OCI-LY1 (cell line): ENCODE data around the gene RAE1.

Source experiments
- H2AFZ ChIP-seq: fragments of 200-600 bp; sonication (generic), shearing (Covaris generic); 2 replicates; pipeline ENCODE4 v1.6.0; 2014; ENCODE audit warnings: antibody characterized with exemption, mild to moderate bottlenecking, low read length
- H3F3A ChIP-seq: fragments of 200-600 bp; sonication (generic), shearing (Covaris generic); 2 replicates; pipeline ENCODE4 v1.6.0; 2014; ENCODE audit warnings: mild to moderate bottlenecking, antibody characterized with exemption, low read length, moderate library complexity; ENCODE audit not compliant: insufficient read depth
- H3K27ac ChIP-seq: fragments of 200-600 bp; sonication (generic); 2 replicates; pipeline ENCODE4 v1.5.1; 2014; ENCODE audit warnings: low read length, mixed run types, mild to moderate bottlenecking, low read depth; ENCODE audit not compliant: poor library complexity, severe bottlenecking
- H3K27me3 ChIP-seq: fragments of 200-600 bp; sonication (generic); 2 replicates; pipeline ENCODE4 v1.6.0; 2014; ENCODE audit warnings: antibody characterized with exemption, mild to moderate bottlenecking, low read length, moderate library complexity; ENCODE audit not compliant: insufficient read depth
- H3K36me3 ChIP-seq: fragments of 200-600 bp; sonication (generic); 2 replicates; pipeline ENCODE4 v1.6.1; 2014; ENCODE audit warnings: mild to moderate bottlenecking, antibody characterized with exemption, low read length, moderate library complexity, mixed read lengths; ENCODE audit not compliant: insufficient read depth
- H3K4me1 ChIP-seq: fragments of 200-600 bp; sonication (generic); 2 replicates; pipeline ENCODE4 v1.5.1; 2014; ENCODE audit warnings: mild to moderate bottlenecking, low read length, moderate library complexity; ENCODE audit not compliant: insufficient read depth, severe bottlenecking
- H3K4me2 ChIP-seq: fragments of 200-600 bp; sonication (generic), shearing (Covaris generic); 2 replicates; pipeline ENCODE4 v1.6.1; 2014; ENCODE audit warnings: low read length
- H3K4me3 ChIP-seq: fragments of 200-600 bp; sonication (generic); 2 replicates; pipeline ENCODE4 v1.5.1; 2014; ENCODE audit warnings: low read length, low read depth, mild to moderate bottlenecking, mixed read lengths; ENCODE audit not compliant: poor library complexity, severe bottlenecking
- H3K79me2 ChIP-seq: fragments of 200-600 bp; shearing (Covaris generic); 2 replicates; pipeline ENCODE4 v1.6.1; 2016; ENCODE audit warnings: mixed run types, low read length, mixed read lengths; ENCODE audit not compliant: insufficient read depth
- H3K9ac ChIP-seq: fragments of 200-600 bp; sonication (generic), shearing (Covaris generic); 2 replicates; pipeline ENCODE4 v1.6.1; 2014; ENCODE audit warnings: mild to moderate bottlenecking, low read length, mixed read lengths
- H3K9me2 ChIP-seq: fragments of 200-600 bp; sonication (generic), shearing (Covaris generic); 2 replicates; pipeline ENCODE4 v1.6.1; 2014; ENCODE audit warnings: low read depth, mild to moderate bottlenecking, low read length, mixed read lengths
- H3K9me3 ChIP-seq: fragments of 200-600 bp; shearing (Covaris generic); 2 replicates; pipeline ENCODE4 v1.6.1; 2014; ENCODE audit warnings: low read length, mixed read lengths
- H4K20me1 ChIP-seq: fragments of 200-600 bp; sonication (generic), shearing (Covaris generic); 2 replicates; pipeline ENCODE4 v1.6.0; 2016; ENCODE audit warnings: mild to moderate bottlenecking, low read length; ENCODE audit not compliant: insufficient read depth
- CTCF ChIP-seq: fragments of 200-600 bp; sonication (generic), shearing (Covaris generic); IDR thresholded peaks from 2 replicates; pipeline ENCODE4 v1.5.1; 2017; ENCODE audit warnings: mild to moderate bottlenecking, antibody characterized with exemption, low read length, moderate library complexity, mixed read lengths
- EZH2 ChIP-seq: fragments of 200-600 bp; sonication (generic), shearing (Covaris generic); IDR thresholded peaks from 2 replicates; pipeline ENCODE4 v1.8.0; 2017; ENCODE audit warnings: borderline replicate concordance, mixed run types, mild to moderate bottlenecking, antibody characterized with exemption, low read length, moderate library complexity, mixed read lengths

The RAE1 gene

DNA sequence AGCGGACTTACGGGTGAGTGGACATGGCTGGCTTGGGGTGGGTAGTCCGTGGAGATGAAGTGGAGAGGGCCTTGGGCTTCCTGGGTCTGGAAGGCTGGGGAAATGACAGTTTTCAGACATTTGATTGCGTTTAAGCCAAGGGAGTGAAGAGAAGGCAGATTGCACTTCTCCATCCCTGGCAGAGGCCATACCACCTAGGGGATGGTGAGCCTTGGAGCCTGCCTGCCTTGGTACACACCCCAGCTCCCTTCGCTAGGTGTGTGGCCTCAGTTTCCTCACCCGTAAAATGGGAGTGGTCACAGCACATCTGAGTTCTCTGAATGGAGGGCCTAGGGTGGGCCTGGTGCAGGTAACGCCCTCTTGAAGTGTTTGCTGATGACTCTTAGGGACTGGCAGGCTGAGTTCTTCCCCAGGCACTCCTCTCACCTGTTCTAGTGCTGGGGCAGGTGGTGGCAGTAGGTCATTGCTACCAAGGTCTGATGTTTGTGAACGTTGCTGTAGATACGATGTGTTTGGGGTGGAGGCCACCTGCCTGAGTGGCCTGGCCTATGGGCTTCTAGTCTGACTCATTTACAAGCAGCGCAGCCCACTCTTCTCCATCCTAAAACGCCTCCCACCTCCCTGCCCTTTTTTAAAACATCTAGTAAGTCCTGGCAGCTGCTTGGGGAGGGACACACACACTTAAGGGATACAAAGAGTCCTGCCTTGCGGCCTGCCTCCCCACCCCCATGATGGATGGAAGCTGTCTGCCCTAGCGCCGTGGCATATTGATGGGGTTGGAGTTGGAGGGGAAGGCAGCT is 42.5 kb downstream of the RAE1 start:
- Histone ChIP-seq H4K20me1 (no peaks in the 10 kb centered on the region), H3K4me2 (peak overlapping the region; percentile 95), H2AFZ (no peak overlapping the region), H3K27me3 (no peaks in the 10 kb centered on the region), H3K9me2 (no peaks in the 10 kb centered on the region), H3K79me2 (peaks cover 28% of the 10 kb centered on the region), H3K9me3 (no peaks in the 10 kb centered on the region), H3K4me1 (peaks cover 83% of the 10 kb centered on the region), H3K9ac (peak overlapping the region; percentile 84), H3K4me3 (peak overlapping the region; percentile 74), H3K36me3 (peaks cover 61% of the 10 kb centered on the region), H3K27ac (peak overlapping the region; percentile 97), H3F3A (peaks cover 12% of the 10 kb centered on the region; the same call in 1 of the 2 replicates)
- TF ChIP-seq CTCF (no peak), EZH2 (no peak)

DNA sequence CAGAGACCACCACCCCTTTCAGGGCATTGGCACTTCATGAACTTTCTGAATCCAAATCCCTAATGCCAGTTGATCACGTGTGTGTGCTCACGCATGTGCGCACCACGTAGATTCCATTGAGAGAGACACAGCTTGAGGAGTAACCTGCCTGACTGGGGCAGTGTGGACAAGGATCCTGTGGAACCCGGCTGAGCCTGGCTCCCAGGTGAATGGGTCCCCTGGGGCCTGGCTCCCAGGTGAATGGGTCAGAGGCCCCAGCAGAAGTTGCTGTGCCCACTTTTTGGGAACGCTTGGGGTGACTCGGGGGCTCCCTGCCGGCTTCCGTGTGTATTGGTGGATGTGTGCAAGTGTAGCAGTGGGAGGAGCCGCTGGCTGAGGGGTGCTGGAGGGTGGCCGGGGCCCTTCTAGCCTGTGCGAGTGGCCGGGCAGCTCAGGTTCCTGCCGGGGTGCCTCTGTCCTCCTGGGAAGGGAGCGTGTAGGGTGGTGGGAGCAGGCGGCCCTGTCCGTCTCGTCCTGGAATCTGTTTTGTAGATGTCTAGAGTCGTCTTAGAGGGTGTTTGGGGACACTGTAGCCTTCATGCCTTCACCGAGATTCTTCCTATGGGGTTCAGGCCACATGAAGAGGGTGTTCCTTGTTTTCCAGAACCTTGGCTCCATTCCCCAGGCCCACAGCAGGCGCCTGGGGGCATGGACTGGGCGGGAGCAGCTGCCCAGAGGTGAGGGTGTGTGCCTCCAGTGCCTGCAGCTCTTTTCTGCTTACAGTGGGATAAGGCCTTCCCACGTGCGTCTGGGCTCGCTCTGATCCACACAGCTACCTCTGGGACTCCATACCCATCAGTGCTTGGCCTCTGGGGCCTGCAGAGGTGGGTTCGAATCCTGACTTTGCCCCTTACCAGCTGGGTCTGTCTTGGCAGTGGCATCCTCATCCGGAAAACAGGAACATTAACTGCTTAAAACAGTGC is 43.3 kb downstream of the RAE1 start:
- TF ChIP-seq EZH2 (no peak), CTCF (no peak)
- Histone ChIP-seq H3K27ac (peak overlapping the region; percentile 97), H3K27me3 (no peaks in the 10 kb centered on the region), H4K20me1 (no peaks in the 10 kb centered on the region), H3K4me2 (peak overlapping the region; percentile 95), H3K36me3 (peaks cover 70% of the 10 kb centered on the region), H3K4me1 (peaks cover 83% of the 10 kb centered on the region), H3K9ac (peak overlapping the region; percentile 84), H3K4me3 (peak overlapping the region; percentile 74), H3F3A (peaks cover 12% of the 10 kb centered on the region; the same call in 1 of the 2 replicates), H3K79me2 (peaks cover 36% of the 10 kb centered on the region), H3K9me3 (no peaks in the 10 kb centered on the region), H2AFZ (no peak overlapping the region), H3K9me2 (no peaks in the 10 kb centered on the region)

- H3K36me3 ChIP-seq = peaks cover 79% of the 10 kb centered on the region
- H3F3A ChIP-seq = peaks cover 12% of the 10 kb centered on the region; the same call in 1 of the 2 replicates
- peak overlapping the region; percentile 97 for H3K27ac ChIP-seq
- H4K20me1 ChIP-seq = no peaks in the 10 kb centered on the region
- H3K79me2 ChIP-seq = peaks cover 37% of the 10 kb centered on the region
- H3K4me3 ChIP-seq = peak overlapping the region; percentile 74
- peak overlapping the region; percentile 95 for H3K4me2 ChIP-seq
- peaks cover 83% of the 10 kb centered on the region for H3K4me1 ChIP-seq
- no peaks in the 10 kb centered on the region for H3K9me3 ChIP-seq
- no peaks in the 10 kb centered on the region for H3K9me2 ChIP-seq
- TF ChIP-seq EZH2 (no peak), CTCF (no peak)
- H2AFZ ChIP-seq = no peak overlapping the region
- H3K9ac ChIP-seq = peak overlapping the region; percentile 84
- H3K27me3 ChIP-seq = no peaks in the 10 kb centered on the region
Measured at GRCh38 chr20:57395111-57395966, 44.3 kb downstream of the RAE1 start.
